ENCODE results near the gene POLR3B. TPM values are rescaled to one million over a fixed set of nuclear protein-coding genes. Genes with fewer than 3 reads are reported as not detected.

POLR3B gene
- total RNA-seq, 1 donor from 2014 or later = 14.2 TPM

DNA sequence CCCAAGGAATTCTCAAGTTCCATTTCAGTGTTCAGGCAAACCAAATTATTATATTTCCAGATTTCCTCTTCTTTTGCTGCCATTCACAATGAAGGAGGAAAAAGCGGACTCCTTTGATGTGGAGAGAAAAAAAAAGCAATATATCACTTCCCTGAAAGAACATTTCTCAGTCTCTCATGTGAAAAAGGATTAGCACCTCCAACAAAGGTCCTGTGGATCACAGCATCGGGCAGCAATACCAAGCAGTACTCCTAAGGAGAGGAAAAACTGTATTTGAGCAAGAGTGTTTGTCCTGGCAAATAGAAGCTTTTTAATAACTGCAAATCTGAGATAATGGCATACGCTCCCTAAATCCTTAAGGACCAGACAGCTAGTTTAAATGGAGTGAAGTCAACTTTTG, 131.3 kb downstream of the POLR3B start:
- TF ChIP-seq, protein P1, sequence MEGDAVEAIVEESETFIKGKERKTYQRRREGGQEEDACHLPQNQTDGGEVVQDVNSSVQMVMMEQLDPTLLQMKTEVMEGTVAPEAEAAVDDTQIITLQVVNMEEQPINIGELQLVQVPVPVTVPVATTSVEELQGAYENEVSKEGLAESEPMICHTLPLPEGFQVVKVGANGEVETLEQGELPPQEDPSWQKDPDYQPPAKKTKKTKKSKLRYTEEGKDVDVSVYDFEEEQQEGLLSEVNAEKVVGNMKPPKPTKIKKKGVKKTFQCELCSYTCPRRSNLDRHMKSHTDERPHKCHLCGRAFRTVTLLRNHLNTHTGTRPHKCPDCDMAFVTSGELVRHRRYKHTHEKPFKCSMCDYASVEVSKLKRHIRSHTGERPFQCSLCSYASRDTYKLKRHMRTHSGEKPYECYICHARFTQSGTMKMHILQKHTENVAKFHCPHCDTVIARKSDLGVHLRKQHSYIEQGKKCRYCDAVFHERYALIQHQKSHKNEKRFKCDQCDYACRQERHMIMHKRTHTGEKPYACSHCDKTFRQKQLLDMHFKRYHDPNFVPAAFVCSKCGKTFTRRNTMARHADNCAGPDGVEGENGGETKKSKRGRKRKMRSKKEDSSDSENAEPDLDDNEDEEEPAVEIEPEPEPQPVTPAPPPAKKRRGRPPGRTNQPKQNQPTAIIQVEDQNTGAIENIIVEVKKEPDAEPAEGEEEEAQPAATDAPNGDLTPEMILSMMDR (IDR thresholded peaks at IDR 0.05; ENCODE audit: unreplicated experiment) = no peak
- H3K4me1 Mint-ChIP-seq = peaks cover 5% of the 10 kb centered on the region
- H3K36me3 Mint-ChIP-seq = no peaks in the 10 kb centered on the region
- no peak overlapping the region for H3K4me3 Mint-ChIP-seq
- DNase-seq (ENCODE audit: low spot score in 2 of 2, unreplicated experiment in 2 of 2) = no peak
- no peaks in the 10 kb centered on the region for H3K9me3 Mint-ChIP-seq
- H3K27ac Mint-ChIP-seq = no peak overlapping the region
- H3K27me3 Mint-ChIP-seq (ENCODE audit: low read depth) = no peaks in the 10 kb centered on the region

DNA sequence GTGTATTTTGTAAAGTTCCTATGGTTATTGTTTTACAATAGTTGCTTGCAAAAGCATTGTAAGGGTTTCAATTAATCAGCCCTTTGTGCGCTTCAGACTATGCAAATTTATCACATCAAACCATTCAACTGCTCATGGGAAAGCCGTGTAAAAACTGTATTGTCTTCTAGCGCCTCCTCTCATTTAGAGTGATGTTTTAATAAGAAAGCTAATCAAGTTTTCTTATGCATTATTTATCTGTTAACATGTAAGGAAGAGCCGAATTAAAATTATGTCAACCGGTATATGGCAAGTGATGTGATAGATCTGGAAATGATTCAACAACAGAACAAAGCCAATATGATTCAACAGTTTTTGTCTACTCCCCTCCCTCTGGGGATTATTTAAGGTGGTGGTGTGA, 132.7 kb downstream of the POLR3B start:
- H3K27ac Mint-ChIP-seq = no peak overlapping the region
- DNase-seq (ENCODE audit: low spot score in 2 of 2, unreplicated experiment in 2 of 2) = no peak
- TF ChIP-seq, protein P1 (IDR thresholded peaks at IDR 0.05; ENCODE audit: unreplicated experiment) = no peak
- no peaks in the 10 kb centered on the region for H3K9me3 Mint-ChIP-seq
- H3K27me3 Mint-ChIP-seq (ENCODE audit: low read depth) = no peaks in the 10 kb centered on the region
- no peak overlapping the region for H3K4me3 Mint-ChIP-seq
- peaks cover 5% of the 10 kb centered on the region for H3K4me1 Mint-ChIP-seq
- no peaks in the 10 kb centered on the region for H3K36me3 Mint-ChIP-seq

DNA sequence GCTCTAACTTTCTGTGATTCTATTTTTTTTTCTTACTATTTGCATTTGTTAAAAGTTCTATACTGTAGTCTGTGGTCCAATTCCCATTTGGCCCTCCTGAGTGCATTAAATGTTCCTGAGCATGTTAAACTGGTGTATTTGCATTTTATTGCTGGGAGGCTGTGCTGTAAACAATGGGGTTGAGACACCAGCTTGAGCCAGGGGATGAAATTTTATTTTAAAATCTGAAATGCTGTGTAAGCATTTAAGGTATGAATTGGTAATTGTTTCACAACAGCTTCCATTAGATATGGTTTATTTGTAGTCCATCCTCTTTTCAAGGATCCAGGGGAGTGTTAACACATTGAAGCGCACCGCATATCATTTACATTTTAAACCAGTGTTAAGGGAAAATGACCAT, 135.3 kb downstream of the POLR3B start:
- no peak for DNase-seq (ENCODE audit: low spot score in 2 of 2, unreplicated experiment in 2 of 2)
- H3K4me1 Mint-ChIP-seq = peaks cover 5% of the 10 kb centered on the region
- no peaks in the 10 kb centered on the region for H3K9me3 Mint-ChIP-seq
- TF ChIP-seq, protein P1 (IDR thresholded peaks at IDR 0.05; ENCODE audit: unreplicated experiment) = no peak
- no peaks in the 10 kb centered on the region for H3K27me3 Mint-ChIP-seq (ENCODE audit: low read depth)
- peaks cover 6% of the 10 kb centered on the region for H3K36me3 Mint-ChIP-seq
- no peak overlapping the region for H3K4me3 Mint-ChIP-seq
- no peak overlapping the region for H3K27ac Mint-ChIP-seq

DNA sequence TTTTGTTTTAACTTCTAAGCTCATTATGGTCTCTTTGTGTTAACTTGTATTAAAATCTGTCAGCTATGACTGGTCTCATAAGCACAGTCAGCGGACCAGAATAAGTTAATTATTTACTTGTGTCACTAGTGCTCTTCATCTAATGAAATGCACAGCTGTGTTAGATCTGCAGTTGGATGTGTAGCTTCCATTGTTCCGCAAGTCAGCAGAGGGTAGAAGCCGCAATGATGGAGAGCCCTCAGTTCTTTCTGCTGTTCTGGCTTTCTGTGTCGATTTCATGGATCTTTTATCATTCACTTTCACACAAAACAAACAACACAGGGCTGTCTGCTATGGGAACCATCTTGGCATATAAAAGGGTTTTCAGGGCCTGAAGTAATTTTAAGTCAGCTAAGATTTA, 136.0 kb downstream of the POLR3B start:
- Mint-ChIP-seq H3K4me3 (no peak overlapping the region), H3K4me1 (peaks cover 2% of the 10 kb centered on the region), H3K36me3 (peaks cover 12% of the 10 kb centered on the region), H3K27ac (no peak overlapping the region), H3K27me3 (ENCODE audit: low read depth) (no peaks in the 10 kb centered on the region), H3K9me3 (no peaks in the 10 kb centered on the region)
- TF ChIP-seq, protein P1 (IDR thresholded peaks at IDR 0.05; ENCODE audit: unreplicated experiment) = no peak
- no peak for DNase-seq (ENCODE audit: low spot score in 2 of 2, unreplicated experiment in 2 of 2)

DNA sequence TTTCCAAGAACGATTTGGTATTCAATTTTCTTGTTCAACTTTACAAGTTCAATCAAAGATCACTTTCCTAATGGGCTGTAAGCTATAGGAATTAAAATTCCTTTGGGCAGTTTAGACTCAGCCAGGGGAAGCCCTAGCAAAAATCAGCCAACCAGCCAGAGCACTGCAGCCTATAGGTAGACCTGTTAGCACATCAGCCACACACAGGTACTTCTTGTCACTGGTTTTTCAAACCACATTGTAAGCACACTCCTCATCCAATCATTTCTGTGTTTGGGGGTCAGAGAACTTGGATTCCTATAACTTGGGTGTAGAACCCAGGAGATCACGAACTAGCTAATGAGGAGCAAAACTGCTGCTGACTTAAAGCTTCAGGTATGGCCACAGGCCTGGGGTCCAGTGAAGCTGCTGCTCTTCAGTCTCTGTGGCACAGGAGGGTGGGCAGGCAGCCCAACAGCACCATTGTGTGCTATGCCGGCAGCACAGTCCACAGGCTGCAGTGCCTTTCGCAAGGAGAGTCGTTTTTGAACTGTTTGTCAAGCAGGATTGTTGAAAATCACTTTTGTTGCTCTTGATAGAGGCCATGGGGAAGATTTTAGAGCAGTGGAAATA, 137.9 kb downstream of the POLR3B start:
- no peaks in the 10 kb centered on the region for H3K4me1 Mint-ChIP-seq
- H3K27ac Mint-ChIP-seq = no peak overlapping the region
- H3K4me3 Mint-ChIP-seq = no peak overlapping the region

More for the DNA sequence above, 137.9 kb downstream of the POLR3B start:
- TF ChIP-seq, protein P1 (IDR thresholded peaks at IDR 0.05; ENCODE audit: unreplicated experiment) = no peak
- H3K36me3 Mint-ChIP-seq = peaks cover 24% of the 10 kb centered on the region
- DNase-seq (ENCODE audit: low spot score in 2 of 2, unreplicated experiment in 2 of 2) = no peak
- no peaks in the 10 kb centered on the region for H3K9me3 Mint-ChIP-seq
- no peaks in the 10 kb centered on the region for H3K27me3 Mint-ChIP-seq (ENCODE audit: low read depth)
